HepG2 (cell line): ENCODE results near the gene SRPK3. TPM values are rescaled to one million over a fixed set of nuclear protein-coding genes. Genes with fewer than 3 reads are reported as not detected.

Experiments
- ATAC-seq: fragments of 200-7000 bp; cut with Tn5 transposase; 3 replicates; pipeline ENCODE4 v1.9.1; 2020; ENCODE audit warnings: mild to moderate bottlenecking, moderate library complexity
- BruUV-seq: library from RNA; stranded (reverse); fragments of 400-500 nt; replicated peaks from 2 replicates; lab custom pipeline; 2021; lab: Mats Ljungman, UMichigan
- CTCF ChIA-PET: fragments of 300-600 bp; formaldehyde crosslinking; extraction: SDS; loops from one replicate; lab custom pipeline; 2021; ENCODE audit warnings: low total read pairs, inconsistent platforms, low intra/inter-chr PET ratio; lab: Yijun Ruan, JAX
- POLR2A ChIA-PET: fragments of 350-600 bp; sonication (Branson Sonifier 250); formaldehyde crosslinking; loops from one replicate; lab custom pipeline; 2020; ENCODE audit warnings: antibody characterized with exemption, inconsistent platforms; lab: Yijun Ruan, JAX
- DNase-seq: peaks from one replicate; pipeline ENCODE4 v3.0.0-alpha.2; 2015; ENCODE audit warnings: low spot score
- FAIRE-seq: peaks from 3 replicates; lab custom pipeline; 2011; peaks lifted over from hg19 to GRCh38; lab: Jason Lieb, UNC
- H2AFZ ChIP-seq: one replicate; pipeline ENCODE4 v1.6.1; 2011; ENCODE audit warnings: low read length, inconsistent platforms
- H3K27ac ChIP-seq: fragments of 300-600 bp; 3 replicates; pipeline ENCODE4 v1.8.0; 2011; ENCODE audit warnings: mixed run types, mild to moderate bottlenecking, mixed read lengths, low read length, inconsistent platforms; ENCODE audit not compliant: insufficient read depth; ENCODE audit errors: extremely low read length
- H3K27me3 ChIP-seq, 2 experiments: fragments of 200-600 bp in 1 of 2; 2 replicates in 1 of 2; 3 replicates in 1 of 2; pipeline versions ENCODE4 v1.6.0 to v1.8.0; 2011; ENCODE audit warnings: low read length in 2 of 2, mild to moderate bottlenecking in 2 of 2, moderate library complexity in 2 of 2, inconsistent platforms in 1 of 2; ENCODE audit not compliant: insufficient read depth in 2 of 2, control insufficient read depth in 1 of 2
- H3K36me3 ChIP-seq, 2 experiments: fragments of 200-600 bp in 1 of 2; replicated peaks in 1 of 2; 2 replicates in 1 of 2; 3 replicates in 1 of 2; pipeline versions ENCODE4 v1.5.1 to v1.8.0; 2011; ENCODE audit warnings: low read length in 2 of 2, inconsistent platforms in 1 of 2; ENCODE audit not compliant: insufficient read depth in 2 of 2, control insufficient read depth in 1 of 2
- H3K4me1 ChIP-seq: 2 replicates; pipeline ENCODE4 v1.5.1; 2012; ENCODE audit warnings: low read length, inconsistent platforms; ENCODE audit not compliant: insufficient read depth
- H3K4me2 ChIP-seq: 2 replicates; pipeline ENCODE4 v1.6.0; 2011; ENCODE audit warnings: low read depth, low read length, inconsistent platforms
- H3K4me3 ChIP-seq, 3 experiments: fragments of 200-600 bp in 1 of 3; sonication (generic), shearing (Covaris generic) in 1 of 3; replicated peaks in 1 of 3; 2 replicates each; pipeline ENCODE4 v1.5.1; 2011 to 2016; ENCODE audit warnings: low read length in 3 of 3, inconsistent platforms in 2 of 3, low read depth in 2 of 3, mild to moderate bottlenecking in 2 of 3, control low read depth in 1 of 3, mixed read lengths in 1 of 3; ENCODE audit not compliant: insufficient read depth in 1 of 3
- H3K79me2 ChIP-seq: one replicate; pipeline ENCODE4 v1.6.1; 2011; ENCODE audit warnings: low read length, inconsistent platforms; ENCODE audit not compliant: insufficient read depth
- H3K9ac ChIP-seq: 2 replicates; pipeline ENCODE4 v1.6.0; 2011; ENCODE audit warnings: mild to moderate bottlenecking, low read depth, low read length, inconsistent platforms; ENCODE audit not compliant: insufficient read depth
- H3K9me3 ChIP-seq: 2 replicates; pipeline ENCODE4 v1.5.1; 2012; ENCODE audit warnings: mild to moderate bottlenecking, low read length
- H4K20me1 ChIP-seq: 2 replicates; pipeline ENCODE4 v1.6.0; 2011; ENCODE audit warnings: inconsistent platforms, mild to moderate bottlenecking, low read length, moderate library complexity; ENCODE audit not compliant: insufficient read depth
- AGO2 ChIP-seq: fragments of 200-400 bp; formaldehyde crosslinking; optimal IDR thresholded peaks from 2 replicates; pipeline ENCODE3; 2017; ENCODE audit warnings: mild to moderate bottlenecking, low read depth, low read length, moderate library complexity
- KMT2B ChIP-seq: IDR thresholded peaks from 2 replicates; pipeline ENCODE4 v1.6.1; 2016; ENCODE audit warnings: missing genetic modification reagents, missing compliant biosample characterization
- ZNF296 ChIP-seq: sonication (generic); formaldehyde crosslinking; conservative IDR thresholded peaks from 2 replicates; pipeline ENCODE4 v1.5.0; 2020; ENCODE audit warnings: mild to moderate bottlenecking, missing genetic modification reagents
- ZNF547 ChIP-seq: sonication (generic); formaldehyde crosslinking; IDR thresholded peaks from 2 replicates; pipeline ENCODE4 v1.5.1; 2020; ENCODE audit warnings: mild to moderate bottlenecking, missing genetic modification reagents
- WGBS: methylation state at CpG from one replicate; pipeline ENCODE4 v1.1.6; 2017; ENCODE audit warnings: low lambda C conversion rate; 5-methylcytosine and 5-hydroxymethylcytosine counted together
- in situ Hi-C: cut with HindIII; loops from 2 replicates; pipeline ENCODE4 v1.10.0; 2017; ENCODE audit warnings: low pct_unique_long_range_greater_than_20kb; ENCODE audit not compliant: extremely low pct_ligation_motif_present
- intact Hi-C: fragments of 100-400 bp; cut with micrococcal nuclease; formaldehyde crosslinking; loops from one replicate; pipeline ENCODE4 v1.10.0; 2022; ENCODE audit not compliant: unreplicated experiment
- polyA plus RNA-seq, 8 experiments: library from polyadenylated mRNA; depleted of rRNA in 3 of 8; stranded (reverse) in 7 of 8; unstranded in 1 of 8; fragments of >200 nt; fragmentation: Illumina TruSeq in 4 of 8; extraction: Trizol in 4 of 8; gene quantifications; 2 replicates each; pipeline versions ENCODE4 v1.2.1 to v1.2.3, GENCODE V29; 2011 to 2016; ENCODE audit warnings: low read depth in 4 of 8, missing spikeins in 1 of 8, mixed read lengths in 1 of 8; ENCODE audit not compliant: insufficient read depth in 1 of 8
- total RNA-seq, 5 experiments: library from RNA; depleted of rRNA; stranded (reverse); fragments of >200 nt; fragmentation: Illumina TruSeq; extraction: Trizol; gene quantifications; 2 replicates each; pipeline ENCODE4 v1.2.3, GENCODE V29; 2016; ENCODE audit warnings: low read depth in 1 of 5

The SRPK3 gene
- total and polyA plus RNA-seq, 2 of the 13 experiments (the other 11 are each of a cell fraction or from before 2014, with no cell fraction given) = 0.22 to 0.30 TPM

- no peak overlapping the region for H2AFZ ChIP-seq
- no peaks in the 10 kb centered on the region for H3K79me2 ChIP-seq
- H3K9ac ChIP-seq = no peak overlapping the region
- no CpG with 5 or more reads among the region's 14 CpGs for WGBS
- TF ChIP-seq ZNF547 = no peak
- TF ChIP-seq AGO2 = peak; percentile 60
- ChIA-PET POLR2A (interaction anchor here (1.0 to 1.5 kb wide), 2 partner anchors 9 to 11 kb away, joined by 3 to 4 read pairs; partner anchors contain the start of genes IDH3G and SSR4), CTCF (no interaction called here)
- H3K9me3 ChIP-seq = no peaks in the 10 kb centered on the region
- H3K36me3 ChIP-seq = no peaks in the 10 kb centered on the region; a peak in 2 of 5 replicates
- in situ Hi-C loops = no loop called here
- H3K27me3 ChIP-seq = no peaks in the 10 kb centered on the region
- no peak for ATAC-seq
- H4K20me1 ChIP-seq = no peaks in the 10 kb centered on the region
- no peak overlapping the region for H3K4me3 ChIP-seq
- no peak overlapping the region for H3K4me2 ChIP-seq
- H3K4me1 ChIP-seq = no peaks in the 10 kb centered on the region
- BruUV-seq = no TSS peak
- H3K27ac ChIP-seq = no peak overlapping the region
- intact Hi-C loops = loop anchor here (2.0 kb wide), 1 partner anchor 18 kb away; the partner anchor contains the start of gene PLXNB3
- DNase-seq = no peak
- no peak for FAIRE-seq
Measured at GRCh38 chrX:153782871-153783270, 2.0 kb downstream of the SRPK3 start.

GRCh38 chrX:153783378-153784013 lies 2.7 kb downstream of the SRPK3 start:
- POLR2A ChIA-PET = interaction anchor here (1.5 kb wide), 1 partner anchor 11 kb away, joined by 3 read pairs; the partner anchor contains the start of genes IDH3G and SSR4
- Histone ChIP-seq H3K4me3 (no peak overlapping the region), H3K79me2 (no peaks in the 10 kb centered on the region), H3K9ac (no peak overlapping the region), H3K4me2 (no peak overlapping the region), H2AFZ (no peak overlapping the region), H3K9me3 (no peaks in the 10 kb centered on the region), H3K27me3 (no peaks in the 10 kb centered on the region), H3K27ac (no peak overlapping the region), H4K20me1 (no peaks in the 10 kb centered on the region), H3K4me1 (no peaks in the 10 kb centered on the region), H3K36me3 (no peaks in the 10 kb centered on the region; a peak in 2 of 5 replicates)
- DNase-seq (no peak), ATAC-seq (no peak), FAIRE-seq (no peak)
- intact Hi-C loops = loop anchor here (2.0 kb wide), 1 partner anchor 19 kb away; the partner anchor contains the start of gene PLXNB3
- in situ Hi-C loops = no loop called here
- no TSS peak for BruUV-seq
- TF ChIP-seq KMT2B (no peak), ZNF296 (CRISPR knock-in tag) (no peak)
- 97% methylated on average over 14 of the region's 24 CpGs for WGBS
- CTCF ChIA-PET = no interaction called here
